ENCODE measurements around the gene GGN. TPM values are rescaled to one million over a fixed set of nuclear protein-coding genes. Genes with fewer than 3 reads are reported as not detected.

Gene GGN
- total RNA-seq, 4 donors from 2014 or later, result 0.63 to 3.0 (median 1.8) TPM

DNA sequence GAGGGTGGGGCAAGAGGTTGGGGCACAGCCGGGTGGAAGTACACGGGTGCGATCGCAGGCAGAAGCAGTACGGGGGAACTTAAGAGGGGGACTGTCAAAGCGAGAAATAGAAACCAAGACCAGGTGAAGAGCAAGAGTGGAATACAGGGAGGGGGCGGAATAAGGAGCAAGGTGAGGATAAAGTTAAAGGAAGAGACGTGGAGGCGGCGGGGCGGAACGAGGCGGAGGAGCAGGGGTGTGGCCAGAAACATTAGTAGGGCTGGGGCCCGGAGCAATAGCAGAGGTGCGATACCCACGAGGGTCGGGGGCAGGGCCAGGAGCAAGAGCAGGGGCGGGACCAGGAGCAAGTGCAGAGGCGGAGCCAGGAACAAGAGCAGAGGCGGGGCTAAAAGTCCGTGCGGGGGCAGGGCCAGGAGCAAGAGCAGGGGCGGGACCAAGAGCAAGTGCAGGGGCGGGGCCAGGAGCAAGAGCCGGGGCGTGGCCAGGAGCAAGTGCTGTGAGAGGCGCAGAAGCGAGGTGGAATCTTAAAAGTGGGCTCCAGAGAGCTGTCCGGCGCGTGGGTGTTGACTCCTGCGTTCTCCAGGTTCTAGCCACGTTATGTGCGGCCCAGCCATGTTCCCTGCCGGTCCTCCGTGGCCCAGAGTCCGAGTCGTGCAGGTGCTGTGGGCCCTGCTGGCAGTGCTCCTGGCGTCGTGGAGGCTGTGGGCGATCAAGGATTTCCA is 51.0 kb downstream of the GGN start:
- WGBS, 2 donors, result 2 to 3% methylated on average over 24 to 41 of the region's 41 CpGs
- peak overlapping the region; percentile 91 to 94 (median 94) for H3K27ac ChIP-seq
- H3K4me3 ChIP-seq (replicated peaks in 1 of 3), result peak overlapping the region; percentile 6 to 90 (median 78)
- peak in 1 of 2 donors; percentile 57 for TF ChIP-seq POLR2A (IDR thresholded peaks at IDR 0.05)
- TF ChIP-seq CTCF (IDR thresholded peaks at IDR 0.05), result no peak
- no peaks in the 10 kb centered on the region for H3K27me3 ChIP-seq
- intact Hi-C loops (cut with DNase I), result loop anchor here (5.0 kb wide), 1 partner anchor 36 kb away; the partner anchor contains the start of gene PSMD8
- DNase-seq, result peak; percentile 96 to 97
- no peaks in the 10 kb centered on the region for H3K36me3 ChIP-seq
- no peaks in the 10 kb centered on the region for H3K9me3 ChIP-seq
- H3K4me1 ChIP-seq, result peaks cover 9 to 15% of the 10 kb centered on the region in 2 donors

- no peaks in the 10 kb centered on the region for H3K27me3 ChIP-seq
- H3K4me1 ChIP-seq, result peaks cover 9 to 15% of the 10 kb centered on the region in 2 donors
- H3K27ac ChIP-seq, result peak overlapping the region; percentile 91 to 94 (median 94)
- TF ChIP-seq CTCF (IDR thresholded peaks at IDR 0.05), result no peak
- TF ChIP-seq POLR2A (IDR thresholded peaks at IDR 0.05), result peak in 1 of 2 donors; percentile 70
- intact Hi-C loops (cut with DNase I), result loop anchor here (2.0 to 5.0 kb wide), 2 partner anchors 36 to 91 kb away; partner anchors contain the start of gene PSMD8
- WGBS, 2 donors, result 1 to 2% methylated on average over 52 of the region's 52 CpGs
- peak overlapping the region; percentile 6 to 90 (median 78) for H3K4me3 ChIP-seq (replicated peaks in 1 of 3)
- H3K9me3 ChIP-seq, result no peaks in the 10 kb centered on the region
- DNase-seq, result peak; percentile 96
- no peaks in the 10 kb centered on the region for H3K36me3 ChIP-seq
Observed at GRCh38 chr19:38335949-38336637, 51.7 kb downstream of the GGN start.

Other genes starting within 250 kb of the GGN start
- not detected for gene DPF1, start 163.8 kb downstream of the GGN start, total RNA-seq
- gene PPP1R14A, start 131.7 kb downstream of the GGN start, total RNA-seq, result 10 to 100 TPM in 1 of 4 donors, 1 to 10 TPM in 3; 2.8 to 11.9 (median 4.3) TPM
- gene SPINT2, start 123.5 kb downstream of the GGN start, total RNA-seq, result 1,000 to 10,000 TPM in 1 of 4 donors, 100 to 1,000 TPM in 3; 424 to 1,529 (median 712) TPM
- gene C19orf33, start 83.8 kb downstream of the GGN start, total RNA-seq, result 10 to 100 TPM in 3 of 4 donors, not detected in 1; 16.2 to 26.3 (median 17.2) TPM
- 10 to 100 TPM; 12.9 to 30.9 (median 21.0) TPM for gene YIF1B, start 72.1 kb downstream of the GGN start, total RNA-seq
- 1 to 10 TPM in 2 of 4 donors, under 1 TPM in 2; 0.67 to 4.4 (median 1.2) TPM for gene KCNK6, start 68.2 kb downstream of the GGN start, total RNA-seq
- gene CATSPERG, start 52.2 kb downstream of the GGN start, total RNA-seq, result 10 to 100 TPM in 3 of 4 donors, 1 to 10 TPM in 1; 6.4 to 27.7 (median 13.3) TPM
- 100 to 1,000 TPM; 150 to 270 (median 243) TPM for gene PSMD8, start 13.5 kb downstream of the GGN start, total RNA-seq
- gene SPRED3, start 663 bp upstream of the GGN start, total RNA-seq, result 1 to 10 TPM in 2 of 4 donors, under 1 TPM in 2; 0.44 to 7.1 (median 0.96) TPM
- gene FAM98C, start 15.1 kb upstream of the GGN start, total RNA-seq, result 10 to 100 TPM; 22.1 to 36.5 (median 23.9) TPM
- 1 to 10 TPM in 2 of 4 donors, under 1 TPM in 2; 0.89 to 1.7 (median 1.2) TPM for gene RASGRP4, start 38.2 kb upstream of the GGN start, total RNA-seq
- gene RYR1, start 45.7 kb upstream of the GGN start, total RNA-seq, result 1 to 10 TPM in 1 of 4 donors, under 1 TPM in 3; 0.54 to 1.6 (median 0.61) TPM
- gene MAP4K1, start 229.9 kb upstream of the GGN start, total RNA-seq, result 1 to 10 TPM in 3 of 4 donors, under 1 TPM in 1; 0.83 to 9.7 (median 2.2) TPM
- gene EIF3K, start 231.2 kb upstream of the GGN start, total RNA-seq, result 100 to 1,000 TPM; 205 to 504 (median 440) TPM

Data from thyroid gland (tissue), 4 donors.